Measurements from ENCODE around the gene GABRR1. TPM values are rescaled to one million over a fixed set of nuclear protein-coding genes. Genes with fewer than 3 reads are reported as not detected.

The GABRR1 gene
- total RNA-seq, 1 experiment from 2014 or later, result not detected

GRCh38 chr6:89138173-89138572 is 79.0 kb downstream of the GABRR1 start:
- Histone ChIP-seq H3K79me2 (ENCODE audit: insufficient read depth, low read length) (no peaks in the 10 kb centered on the region), H3K9me3 (ENCODE audit: control insufficient read depth in 1 of 2, insufficient read depth in 1 of 2, low read depth in 1 of 2, low read length in 2 of 2) (no peaks in the 10 kb centered on the region), H4K20me1 (ENCODE audit: insufficient read depth) (no peaks in the 10 kb centered on the region), H3K4me1 (ENCODE audit: control insufficient read depth in 1 of 2, insufficient read depth in 2 of 2, low read length in 2 of 2) (peaks cover 3 to 17% of the 10 kb centered on the region in 2 experiments; a peak in 2 of 4 replicates), H3K9ac (ENCODE audit: low read length) (no peak overlapping the region), H3K27ac (ENCODE audit: low read depth, low read length) (no peak overlapping the region), H2AFZ (ENCODE audit: low read depth, low read length, poor library complexity, severe bottlenecking) (no peak overlapping the region), H3K4me2 (ENCODE audit: low read length) (no peak overlapping the region), H3K27me3 (ENCODE audit: insufficient read depth, low read length) (no peaks in the 10 kb centered on the region), H3K36me3 (ENCODE audit: control insufficient read depth in 1 of 2, insufficient read depth in 2 of 2, low read length in 2 of 2) (no peaks in the 10 kb centered on the region), H3K9me2 (ENCODE audit: insufficient read depth) (no peaks in the 10 kb centered on the region), H3K4me3 (replicated peaks in 1 of 2; ENCODE audit: low read depth in 1 of 2, low read length in 2 of 2) (no peak overlapping the region)
- no peak for ATAC-seq
- ChIA-PET RAD21 (ENCODE audit: low non-redundant PET in 1 of 2, low total read pairs in 2 of 2, uncharacterized antibody in 2 of 2, unreplicated experiment in 2 of 2) (no interaction called here), CTCF (no interaction called here), POLR2A (no interaction called here)
- no TSS peak for BruUV-seq (replicated peaks)
- no peak for TF ChIP-seq CTCF (IDR thresholded peaks at IDR 0.05 in 2 of 3, conservative IDR thresholded peaks at IDR 0.05 in 1 of 3; ENCODE audit: borderline replicate concordance in 1 of 3, insufficient read depth in 1 of 3, low read depth in 2 of 3, low read length in 2 of 3)
- no peak for TF ChIP-seq SIN3A (IDR thresholded peaks at IDR 0.05; ENCODE audit: low read depth)
- no peak for TF ChIP-seq POLR2A (IDR thresholded peaks at IDR 0.05; ENCODE audit: borderline replicate concordance, extremely low read depth, insufficient read depth, insufficient read length)
- no peak for TF ChIP-seq RAD21 (IDR thresholded peaks at IDR 0.05; ENCODE audit: low read depth)
- TF ChIP-seq FOSL1 (IDR thresholded peaks at IDR 0.05; ENCODE audit: low read depth), result no peak
- no peak for TF ChIP-seq JUND (IDR thresholded peaks at IDR 0.05)
- no peak for TF ChIP-seq CEBPB (IDR thresholded peaks at IDR 0.05; ENCODE audit: low read depth)
- TF ChIP-seq ZNF274 (IDR thresholded peaks at IDR 0.05; ENCODE audit: low read depth, low read length), result no peak
- TF ChIP-seq CBX3 (IDR thresholded peaks at IDR 0.05; ENCODE audit: low read depth), result no peak
- TF ChIP-seq, protein P1, sequence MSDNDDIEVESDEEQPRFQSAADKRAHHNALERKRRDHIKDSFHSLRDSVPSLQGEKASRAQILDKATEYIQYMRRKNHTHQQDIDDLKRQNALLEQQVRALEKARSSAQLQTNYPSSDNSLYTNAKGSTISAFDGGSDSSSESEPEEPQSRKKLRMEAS (IDR thresholded peaks at IDR 0.05), result no peak
- no peak for TF ChIP-seq EZH2phosphoT487 (IDR thresholded peaks at IDR 0.05; ENCODE audit: borderline replicate concordance)
- no peak for TF ChIP-seq ATF3 (IDR thresholded peaks at IDR 0.05)
- no peak for TF ChIP-seq EZH2 (IDR thresholded peaks at IDR 0.05)
- TF ChIP-seq ELF1 (IDR thresholded peaks at IDR 0.05; ENCODE audit: borderline replicate concordance, low read depth), result no peak
- TF ChIP-seq ZBTB33 (IDR thresholded peaks at IDR 0.05; ENCODE audit: extremely low read depth, insufficient replicate concordance, low read length), result no peak
- TF ChIP-seq ZFX (IDR thresholded peaks at IDR 0.05), result no peak
- TF ChIP-seq EGR1 (IDR thresholded peaks at IDR 0.05; ENCODE audit: low read depth), result no peak
- no peak for TF ChIP-seq REST (IDR thresholded peaks at IDR 0.05; ENCODE audit: low read depth)
- no peak for TF ChIP-seq YY1 (IDR thresholded peaks at IDR 0.05; ENCODE audit: extremely low read depth, insufficient replicate concordance, low read depth, low read length)
- intact Hi-C loops (cut with micrococcal nuclease), result no loop called here
- no peak for DNase-seq (ENCODE audit: low read depth, low spot score)

Measured in HCT116 (cell line).